GM08714 (cell line): ENCODE results near the gene SMAP1.
A peak's percentile ranks its signal among the peaks of the same experiment; 100 is the strongest.

ENCODE experiments used
- H3K4me3 ChIP-seq: fragments of 200-500 bp; sonication (Bioruptor generic); 2 replicates; pipeline ENCODE4 v1.5.1; 2014; ENCODE audit warnings: mild to moderate bottlenecking, low read length, inconsistent platforms
- ZNF274 ChIP-seq: IDR thresholded peaks from 2 replicates; pipeline ENCODE4 v1.6.1; 2012; ENCODE audit warnings: mild to moderate bottlenecking, low read depth, low read length

SMAP1 gene

DNA sequence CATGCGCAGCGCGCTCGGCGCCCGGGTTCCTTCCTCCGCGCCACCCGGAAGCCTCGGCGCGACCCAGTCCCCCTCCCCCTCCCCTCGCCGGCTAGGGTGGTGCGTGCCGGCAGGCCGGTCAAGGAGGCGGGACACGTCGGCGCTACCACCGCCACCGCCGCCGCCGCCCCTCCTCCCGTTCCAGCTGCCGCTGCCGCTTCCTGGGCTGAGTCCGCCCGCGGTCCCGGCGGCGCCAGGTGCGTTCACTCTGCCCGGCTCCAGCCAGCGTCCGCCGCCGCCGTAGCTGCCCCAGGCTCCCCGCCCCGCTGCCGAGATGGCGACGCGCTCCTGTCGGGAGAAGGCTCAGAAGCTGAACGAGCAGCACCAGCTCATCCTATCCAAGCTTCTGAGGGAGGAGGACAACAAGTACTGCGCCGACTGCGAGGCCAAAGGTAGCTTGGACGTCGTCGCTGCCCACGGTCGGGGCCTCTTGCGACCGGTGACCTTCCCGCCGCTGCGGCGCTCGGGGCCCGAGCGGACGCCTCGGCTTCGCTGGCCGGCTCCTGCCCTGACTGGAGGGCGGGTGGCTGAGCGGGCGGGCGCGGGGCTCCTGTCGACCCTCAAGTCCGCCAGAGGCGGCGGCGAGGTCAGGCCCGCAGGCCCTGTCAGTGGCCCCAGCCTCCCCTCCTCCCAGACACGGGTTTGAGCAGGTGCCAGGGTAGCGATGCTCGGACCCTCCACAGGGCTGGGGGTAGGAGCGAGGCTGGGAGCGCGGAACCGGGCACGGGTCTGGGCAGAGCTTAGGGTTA is at the start of gene SMAP1:
SMAP1 (plus strand) TSS at position 173 of the 788 bp plus-strand sequence; CDS start at position 314, 141 bp downstream.
- peak within 1 kb of the TSS; percentile 81 for H3K4me3 ChIP-seq
- TF ChIP-seq ZNF274 = no peak

DNA sequence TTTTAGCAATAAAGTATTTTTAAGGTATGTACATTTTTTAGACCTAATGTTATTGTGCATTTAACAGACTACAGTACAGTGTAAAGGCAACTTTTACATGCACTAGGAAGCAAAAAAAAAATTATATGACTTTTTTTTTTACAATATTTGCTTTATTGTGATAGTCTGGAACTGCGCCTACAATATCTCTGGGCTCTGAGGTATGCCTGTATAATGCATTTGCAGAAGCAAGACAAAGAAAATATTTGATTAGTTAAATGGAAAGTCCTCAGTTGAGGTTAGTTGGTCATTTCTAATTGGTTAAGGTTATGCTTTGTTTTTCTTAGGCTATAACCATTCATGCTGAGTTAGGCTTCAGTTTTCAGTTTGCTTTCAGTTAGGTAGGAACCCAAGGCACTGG is 46.9 kb upstream of the SMAP1 start:
- H3K4me3 ChIP-seq = no peak overlapping the region

DNA sequence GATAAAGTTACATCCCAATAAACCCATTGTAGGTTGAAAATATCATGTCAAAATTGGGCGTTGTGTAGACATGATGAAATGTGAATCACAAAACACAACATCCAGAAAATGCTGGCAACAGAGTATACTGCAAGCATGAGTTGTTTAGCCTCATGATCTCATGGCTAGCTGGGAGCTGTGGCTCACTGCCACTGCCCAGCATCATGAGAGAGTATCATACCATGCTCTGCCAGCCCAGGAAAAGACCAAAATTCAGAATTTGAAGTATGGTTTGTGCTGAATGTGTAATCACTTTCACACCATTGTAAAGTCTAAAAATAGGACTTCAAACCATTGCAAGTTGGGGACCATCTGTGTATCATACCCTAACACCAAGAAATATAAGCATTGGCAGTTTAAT is 45.2 kb upstream of the SMAP1 start:
- H3K4me3 ChIP-seq = no peak overlapping the region
- no peak for TF ChIP-seq ZNF274

More for the DNA sequence above, 46.9 kb upstream of the SMAP1 start:
- TF ChIP-seq ZNF274 = no peak

DNA sequence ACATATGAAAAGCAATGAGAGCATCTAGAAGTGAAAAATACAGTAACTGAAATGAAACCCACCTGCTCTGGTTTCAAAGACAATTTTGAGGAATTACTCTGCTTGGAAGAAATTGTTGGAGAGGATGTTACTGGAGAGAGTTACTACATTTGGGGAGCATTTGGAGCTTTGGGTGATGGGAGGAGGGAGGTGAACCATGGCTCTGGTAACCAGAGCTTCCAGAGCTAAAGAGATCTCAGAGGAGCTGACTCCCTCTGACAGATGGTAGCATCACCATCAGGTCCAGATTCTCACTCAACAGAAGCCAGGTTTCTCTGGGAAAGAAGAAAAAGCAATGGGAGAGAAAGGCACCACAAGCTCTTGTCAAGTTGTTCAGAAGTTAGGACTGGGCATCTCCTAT is 42.2 kb upstream of the SMAP1 start:
- TF ChIP-seq ZNF274 = no peak
- no peak overlapping the region for H3K4me3 ChIP-seq

DNA sequence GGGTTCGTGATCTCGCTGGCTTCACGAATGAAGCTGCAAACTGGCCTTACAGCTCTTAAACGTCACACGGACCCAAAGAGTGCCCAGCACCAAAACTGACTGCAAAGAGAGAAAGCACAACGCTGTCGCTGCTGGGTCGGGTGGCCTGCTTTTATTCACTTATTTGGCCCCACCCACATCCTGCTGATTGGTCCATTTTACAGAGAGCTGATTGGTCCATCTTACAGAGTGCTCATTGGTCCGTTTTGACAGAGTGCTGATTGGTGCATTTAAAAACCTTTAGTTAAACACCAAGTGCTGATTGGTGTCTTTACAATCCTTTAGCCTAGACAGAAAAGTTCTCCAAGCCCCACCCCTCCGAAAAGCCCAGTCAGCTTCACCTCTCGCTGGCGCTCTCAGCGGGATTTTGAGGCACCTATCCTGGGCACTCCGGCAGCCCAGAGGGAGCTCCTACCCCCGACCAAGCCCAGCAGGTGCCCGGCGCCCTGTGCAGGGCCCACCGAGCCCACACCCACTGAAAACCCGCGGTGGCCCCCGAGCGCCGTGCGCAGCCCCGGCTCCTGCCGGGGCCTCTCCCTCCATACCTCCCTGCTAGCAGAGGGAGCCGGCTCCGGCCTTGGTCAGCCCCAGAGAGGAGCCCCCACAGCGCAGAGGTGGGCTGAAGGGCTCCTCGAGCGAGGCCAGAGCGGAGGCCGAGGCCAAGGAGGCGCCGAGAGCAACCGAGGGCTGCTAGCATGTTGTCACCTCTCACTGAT is 40.0 kb upstream of the SMAP1 start:
- H3K4me3 ChIP-seq = no peak overlapping the region
- TF ChIP-seq ZNF274 = no peak

DNA sequence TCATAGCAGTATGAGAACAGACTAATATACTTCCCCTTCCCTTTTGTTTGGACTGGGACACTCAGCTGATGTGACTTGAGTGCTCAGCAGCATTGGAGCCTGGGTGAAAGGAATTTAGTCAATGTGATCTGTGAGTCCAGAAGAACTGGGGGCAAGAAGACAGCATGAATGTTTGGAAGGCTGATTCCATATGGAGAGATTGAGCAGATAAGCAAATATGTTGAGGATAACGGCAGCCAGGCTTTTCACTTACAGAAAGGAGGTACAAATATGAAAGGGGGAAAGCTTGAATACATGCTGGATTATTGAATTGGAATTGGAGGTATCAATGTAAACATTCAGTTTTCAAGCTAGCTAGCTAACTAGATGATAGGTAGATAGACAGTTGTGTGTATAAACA is 37.8 kb upstream of the SMAP1 start:
- no peak for TF ChIP-seq ZNF274
- no peak overlapping the region for H3K4me3 ChIP-seq

DNA sequence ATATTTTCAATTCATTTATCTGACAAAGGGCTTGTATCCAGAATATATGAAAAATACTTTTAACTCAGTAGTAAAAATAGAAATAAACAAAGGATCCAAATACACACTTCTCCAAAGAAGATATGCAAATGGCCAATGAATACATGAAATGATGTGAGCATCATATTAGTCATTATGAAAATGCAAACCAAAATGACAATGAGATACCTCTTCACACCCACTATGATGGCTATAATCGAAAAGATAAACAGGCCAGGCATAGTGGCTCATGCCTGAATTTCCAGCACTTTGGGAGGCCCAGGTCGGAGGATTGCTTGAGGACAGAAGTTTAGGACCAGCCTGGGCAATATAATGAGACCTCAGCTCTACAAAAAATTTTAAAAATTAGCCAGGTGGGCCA is 33.8 kb upstream of the SMAP1 start:
- no peak overlapping the region for H3K4me3 ChIP-seq
- TF ChIP-seq ZNF274 = no peak

DNA sequence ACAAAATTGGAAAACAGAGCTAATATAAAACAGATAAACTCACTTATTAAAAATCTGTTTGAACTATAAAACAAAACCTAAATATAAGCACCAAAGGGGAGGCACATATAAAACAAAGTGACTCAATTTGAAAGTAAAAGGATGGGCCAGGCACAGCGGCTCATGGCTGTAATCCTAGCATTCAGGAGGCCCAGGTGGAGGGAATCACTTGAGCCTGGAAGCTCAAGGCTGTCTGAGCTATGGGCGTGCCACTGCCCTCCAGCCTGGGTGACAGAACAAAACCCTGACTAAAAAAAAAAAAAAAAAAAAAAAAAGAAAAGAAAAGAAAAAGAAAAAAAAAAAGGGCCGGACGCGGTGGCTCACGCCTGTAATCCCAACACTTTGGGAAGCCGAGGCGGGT is 31.1 kb upstream of the SMAP1 start:
- H3K4me3 ChIP-seq = no peak overlapping the region
- no peak for TF ChIP-seq ZNF274

DNA sequence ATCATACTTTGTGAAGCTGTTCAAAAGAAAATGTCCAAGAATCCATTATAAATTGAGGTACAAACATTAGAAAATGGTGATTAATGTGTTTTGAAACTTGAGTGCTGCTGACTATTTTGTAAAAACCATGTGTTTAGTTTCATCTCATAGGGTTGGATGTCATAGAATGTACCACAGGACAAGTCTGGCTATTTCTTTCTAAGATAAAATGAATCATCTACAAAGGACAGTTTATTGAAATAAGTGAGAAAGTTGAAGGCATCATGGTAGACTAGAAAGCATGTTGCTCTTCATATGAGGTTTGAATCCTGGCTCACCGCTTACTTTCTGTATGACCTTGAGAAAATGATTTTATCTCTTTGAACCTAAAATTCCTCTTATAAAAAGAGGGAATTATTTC is 29.2 kb upstream of the SMAP1 start:
- H3K4me3 ChIP-seq = no peak overlapping the region
- TF ChIP-seq ZNF274 = no peak

DNA sequence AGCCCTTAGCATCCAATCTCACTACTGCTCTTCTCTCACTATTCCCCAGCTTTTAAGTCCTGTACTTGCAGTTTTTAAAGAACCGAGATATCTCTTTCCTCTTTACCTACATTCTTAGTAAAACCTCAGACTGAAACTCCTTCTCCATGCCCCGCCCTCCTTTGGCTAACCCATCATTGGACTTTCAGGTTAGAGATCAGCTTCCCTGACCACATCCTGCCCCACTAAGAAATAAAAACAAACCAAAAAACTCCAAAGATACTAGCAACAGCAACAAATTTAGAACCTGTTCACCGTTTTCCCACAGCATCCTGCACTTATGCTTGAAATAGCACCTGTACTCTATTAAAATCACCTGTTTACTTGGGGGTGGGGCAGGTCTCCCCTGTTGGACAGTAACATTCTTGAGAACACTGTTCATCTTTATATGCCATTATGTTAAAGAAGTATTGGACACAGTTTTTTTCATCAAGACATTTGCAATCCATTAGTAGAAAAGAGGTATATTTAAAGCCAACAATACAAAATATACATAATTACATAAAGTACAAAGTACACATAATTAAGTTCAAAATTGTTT is 16.3 kb upstream of the SMAP1 start:
- no peak for TF ChIP-seq ZNF274
- no peak overlapping the region for H3K4me3 ChIP-seq

DNA sequence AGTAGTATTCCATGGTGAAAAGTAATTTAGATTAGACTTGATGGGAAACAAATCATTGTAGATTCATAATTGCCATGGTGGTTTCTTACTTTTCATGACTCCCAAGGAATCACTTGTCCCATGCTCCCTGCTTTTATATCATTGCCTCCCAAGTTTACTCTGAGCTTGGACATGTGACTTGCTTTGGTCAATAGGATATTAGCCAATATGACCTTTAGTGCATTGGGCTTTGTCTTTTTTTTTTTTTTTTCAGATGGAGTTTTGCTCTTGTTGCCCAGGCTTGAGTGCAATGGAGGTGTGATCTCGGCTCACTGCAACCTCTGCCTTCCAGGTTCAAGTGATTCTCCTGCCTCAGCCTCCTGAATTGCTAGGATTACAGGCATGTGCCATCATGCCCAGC is 15.5 kb upstream of the SMAP1 start:
- no peak for TF ChIP-seq ZNF274
- no peak overlapping the region for H3K4me3 ChIP-seq

DNA sequence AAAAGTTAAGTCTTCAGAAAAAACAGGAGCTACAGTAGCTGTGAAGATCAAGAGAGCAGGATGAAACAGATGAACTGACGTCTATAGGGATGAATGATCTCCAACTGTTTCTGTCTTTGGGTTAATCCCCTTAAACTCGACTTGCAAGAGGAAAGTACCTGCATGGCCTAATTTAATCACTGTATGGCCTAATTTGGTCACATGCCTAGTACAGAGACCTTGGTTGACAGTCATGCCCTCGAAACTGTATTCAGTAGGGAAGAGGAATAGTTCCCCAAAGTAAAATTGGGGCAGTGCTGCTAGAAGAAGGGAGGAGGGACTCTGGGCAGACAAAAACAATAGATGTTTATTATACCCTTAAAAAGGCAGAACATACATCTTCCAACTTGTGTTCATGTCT is 10.0 kb upstream of the SMAP1 start:
- no peak for TF ChIP-seq ZNF274
- H3K4me3 ChIP-seq = no peak overlapping the region

DNA sequence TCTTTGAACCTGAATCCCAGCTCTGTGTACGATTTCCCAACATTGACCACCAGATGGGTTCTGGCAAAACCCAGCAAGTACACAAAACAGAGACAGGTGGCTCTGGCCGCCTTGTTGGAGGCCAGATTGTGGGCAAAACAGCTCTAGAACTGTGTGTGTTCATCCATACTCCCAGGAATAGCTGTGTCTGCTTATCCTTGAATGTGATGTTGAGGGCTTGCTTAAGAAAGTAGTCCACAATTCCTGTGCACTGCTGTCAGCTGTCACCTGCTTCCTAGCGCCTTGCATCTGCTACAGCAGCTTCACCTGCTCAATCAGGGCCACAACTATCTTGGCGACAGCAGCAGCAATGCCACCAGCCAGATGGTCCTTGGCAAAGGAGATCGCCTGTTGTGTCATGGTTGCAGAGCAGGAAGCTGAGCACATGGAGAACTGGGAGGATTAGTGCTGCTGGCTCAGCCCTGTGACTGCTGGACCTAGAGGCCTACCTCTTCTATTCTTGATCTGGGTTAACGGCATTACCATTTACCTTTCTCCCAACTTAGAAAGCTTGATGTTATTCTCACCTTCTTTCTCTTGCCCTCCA is 3.7 kb upstream of the SMAP1 start:
- TF ChIP-seq ZNF274 = no peak
- H3K4me3 ChIP-seq = no peak overlapping the region

DNA sequence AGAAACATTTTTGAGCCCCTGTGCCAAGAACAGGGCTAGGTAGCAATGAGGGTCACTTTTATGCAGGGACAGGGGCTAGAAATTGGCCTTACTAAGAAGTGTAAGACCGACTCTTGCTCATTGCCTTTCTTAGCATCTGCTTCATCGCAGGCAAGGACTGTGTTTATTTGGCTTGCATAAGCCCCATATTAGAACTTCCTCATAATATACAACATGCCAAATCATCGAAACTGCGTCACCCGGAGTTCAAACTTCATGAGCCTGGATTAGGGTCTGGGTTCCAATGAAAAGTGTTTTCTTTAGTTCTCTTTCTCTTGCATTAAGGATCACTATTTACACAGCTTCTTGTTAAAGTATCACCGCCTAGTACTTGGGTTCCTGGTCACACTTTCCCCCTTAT is 977 bp upstream of the SMAP1 start:
- no peak overlapping the region; the same call in 1 of the 2 replicates for H3K4me3 ChIP-seq
- no peak for TF ChIP-seq ZNF274
